GM19455 (cell line): ENCODE results near the gene VPS13C.
A peak's percentile ranks its signal among the peaks of the same experiment; 100 is the strongest.

Source experiments
- ATAC-seq: cut with Tn5 transposase; IDR thresholded peaks from one replicate; pipeline ENCODE4 v1.9.1; 2021; ENCODE audit not compliant: unreplicated experiment

Gene VPS13C

DNA sequence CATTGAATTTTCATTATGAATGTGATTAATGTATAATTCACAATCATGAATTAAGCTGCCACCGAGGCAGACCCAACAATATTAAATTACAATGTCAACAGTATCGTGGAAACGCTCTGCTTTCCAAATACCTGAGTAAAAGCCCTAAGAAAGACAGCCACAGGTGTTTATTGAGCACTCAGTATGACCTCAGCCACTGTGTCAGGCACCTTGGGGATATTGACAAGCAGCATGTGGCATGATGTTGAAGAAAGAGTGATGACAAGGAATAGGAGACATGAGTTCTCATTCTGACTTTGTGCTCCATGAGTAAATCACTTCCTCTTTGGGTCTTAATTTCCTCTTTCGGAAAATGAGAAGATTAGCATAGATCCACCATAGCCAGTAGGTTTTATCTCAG, 19.3 kb upstream of the VPS13C start:
- no peak for ATAC-seq

DNA sequence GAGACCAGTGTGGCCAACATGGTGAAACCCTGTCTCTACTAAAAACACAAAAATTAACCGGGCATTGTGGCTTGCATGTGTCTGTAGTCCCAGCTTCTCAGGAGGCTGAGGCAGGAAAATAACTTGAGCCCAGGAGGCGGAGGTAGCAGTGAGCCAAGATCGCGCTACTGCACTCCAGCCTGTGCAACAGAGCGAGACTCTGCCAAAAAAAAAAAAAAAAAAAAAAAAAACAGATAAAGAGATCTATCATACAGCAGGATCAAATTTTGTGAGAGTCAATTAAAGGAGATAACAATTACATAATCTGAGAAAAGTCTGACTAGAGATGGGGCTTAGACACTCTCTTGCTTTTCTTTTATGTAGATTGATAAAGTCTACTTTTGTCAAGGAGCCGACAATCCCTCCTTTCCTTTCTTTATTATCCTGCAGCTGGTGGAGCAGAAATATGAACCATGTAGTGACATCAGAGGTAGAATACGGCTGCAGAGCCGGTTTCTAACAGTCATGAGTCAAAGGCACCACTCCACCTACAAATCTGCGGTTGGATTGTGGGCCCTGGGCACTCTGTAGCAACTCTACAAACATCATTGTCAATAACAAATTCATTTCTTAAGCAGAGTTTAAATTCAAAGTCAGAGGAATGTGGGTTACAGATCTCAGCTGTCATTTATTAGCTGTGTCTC, 15.5 kb upstream of the VPS13C start:
- ATAC-seq, result no peak

DNA sequence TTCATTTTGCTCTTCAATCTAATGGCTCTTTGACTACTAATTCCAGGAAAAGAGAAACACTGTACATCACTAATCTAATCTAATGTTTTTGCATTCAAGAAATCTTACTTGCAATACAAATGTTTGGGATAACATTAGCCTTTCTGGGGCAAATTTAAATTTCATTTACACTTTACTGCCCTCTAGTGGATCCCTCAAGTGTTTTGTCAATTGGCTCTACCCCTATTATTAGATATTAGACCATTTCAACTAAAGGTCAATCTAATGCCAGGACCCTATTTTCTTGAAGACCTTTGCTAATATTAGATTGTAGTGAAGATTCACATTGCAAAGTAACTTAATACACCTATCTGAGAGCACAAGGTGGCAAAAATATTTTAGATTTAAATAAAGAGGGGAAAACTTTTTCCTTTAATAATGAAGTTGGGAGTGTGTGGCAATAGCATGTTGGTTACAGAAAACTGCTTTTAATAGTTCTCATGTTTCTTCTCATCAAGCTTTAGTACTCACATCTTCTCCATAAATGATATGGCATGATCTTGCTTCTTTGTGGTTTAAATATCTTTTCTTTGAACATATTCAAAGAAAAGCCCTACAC, 11.6 kb upstream of the VPS13C start:
- ATAC-seq, result no peak

DNA sequence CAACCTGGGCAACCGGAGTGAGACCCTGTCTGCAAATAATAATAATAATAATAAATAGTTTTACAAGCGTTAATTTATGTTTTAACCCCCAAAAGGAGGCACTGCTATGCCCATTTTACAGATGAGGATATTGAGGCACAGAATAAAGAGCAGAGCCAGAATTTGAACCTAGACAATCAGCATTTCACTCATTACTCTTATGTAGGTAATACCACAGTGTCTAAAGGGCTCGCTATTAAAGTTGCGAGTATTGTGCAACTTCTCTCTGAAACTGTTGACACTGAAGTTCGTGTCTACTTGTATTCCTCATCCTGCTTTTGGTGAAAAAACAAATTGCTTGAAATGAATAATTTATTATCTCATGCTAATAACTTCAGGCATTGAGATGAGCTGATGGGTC, 9.3 kb upstream of the VPS13C start:
- ATAC-seq, result no peak

DNA sequence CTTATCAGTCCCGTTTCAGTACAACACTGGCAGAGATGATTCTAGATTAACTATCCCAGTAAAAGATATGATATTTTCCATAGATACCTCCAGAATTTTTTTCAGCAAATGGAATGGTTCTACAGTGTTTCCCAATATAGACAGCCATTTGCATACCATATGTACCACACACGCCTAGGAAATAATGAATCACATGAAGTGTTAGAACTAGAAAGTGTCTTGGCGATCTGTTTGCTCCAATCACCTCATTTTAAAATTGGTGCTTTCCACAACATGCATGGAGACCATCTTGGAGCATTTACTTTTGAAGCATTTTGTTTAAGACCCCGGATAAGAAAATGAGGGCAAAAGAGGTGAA, 8.5 kb upstream of the VPS13C start:
- no peak for ATAC-seq

DNA sequence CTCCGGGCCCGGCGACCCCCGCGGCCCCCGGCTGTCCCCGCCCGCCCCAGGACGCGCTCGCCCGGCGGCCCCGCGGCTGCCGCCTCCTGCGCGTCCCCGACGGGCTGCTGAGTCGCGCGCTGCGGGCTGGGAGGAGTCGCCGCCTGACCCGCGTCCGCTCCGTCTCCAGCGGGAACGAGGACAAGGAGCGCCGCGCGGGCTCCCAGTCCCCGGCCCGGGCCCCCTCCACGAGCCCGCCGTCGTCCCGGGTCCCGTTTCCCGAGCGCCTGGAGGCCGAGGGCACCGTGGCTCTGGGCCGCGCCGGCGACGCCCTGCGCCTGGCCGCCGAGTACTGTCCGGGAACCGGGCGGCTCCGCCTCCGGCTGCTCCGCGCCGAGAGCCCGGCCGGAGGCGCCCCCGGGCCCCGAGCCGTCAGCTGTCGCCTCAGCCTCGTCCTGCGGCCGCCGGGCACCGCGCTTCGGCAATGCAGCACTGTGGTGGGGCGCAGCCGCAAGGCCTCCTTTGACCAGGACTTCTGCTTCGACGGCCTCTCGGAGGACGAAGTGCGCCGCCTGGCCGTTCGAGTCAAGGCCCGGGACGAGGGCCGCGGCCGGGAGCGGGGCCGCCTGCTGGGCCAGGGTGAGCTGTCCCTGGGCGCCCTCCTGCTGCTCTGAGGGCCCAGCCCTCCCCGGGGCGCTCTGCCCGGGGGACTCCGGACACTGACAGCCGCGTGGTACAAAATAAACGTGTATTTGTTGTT, 8.0 kb upstream of the VPS13C start:
- peak; percentile 48 for ATAC-seq

DNA sequence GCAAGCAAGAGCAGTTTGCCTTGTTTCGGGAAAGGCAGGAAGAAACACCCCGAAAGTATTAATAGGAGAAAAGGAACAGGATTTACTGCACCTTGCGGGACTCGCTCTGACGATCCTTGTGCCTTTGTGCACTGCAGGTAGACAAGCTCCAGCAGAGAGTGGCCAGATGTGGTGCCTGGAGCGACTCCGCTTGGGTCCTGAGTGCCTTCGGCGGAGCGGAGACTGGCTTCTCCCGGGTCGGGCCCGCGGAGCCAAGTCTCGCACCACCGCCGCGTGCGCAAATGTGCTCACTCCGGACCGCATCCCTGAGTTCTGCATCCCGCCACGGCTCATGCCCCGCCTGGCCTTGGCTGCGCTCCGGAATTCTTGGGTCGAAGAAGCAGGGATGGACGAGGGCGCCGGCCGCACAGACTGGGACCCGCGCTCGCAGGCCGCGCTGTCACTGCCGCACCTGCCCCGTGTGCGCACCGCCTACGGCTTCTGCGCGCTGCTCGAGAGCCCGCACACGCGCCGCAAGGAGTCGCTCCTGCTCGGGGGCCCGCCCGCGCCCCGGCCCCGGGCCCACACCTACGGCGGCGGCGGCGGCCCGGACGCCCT, 7.3 kb upstream of the VPS13C start:
- ATAC-seq, result peak; percentile 40

DNA sequence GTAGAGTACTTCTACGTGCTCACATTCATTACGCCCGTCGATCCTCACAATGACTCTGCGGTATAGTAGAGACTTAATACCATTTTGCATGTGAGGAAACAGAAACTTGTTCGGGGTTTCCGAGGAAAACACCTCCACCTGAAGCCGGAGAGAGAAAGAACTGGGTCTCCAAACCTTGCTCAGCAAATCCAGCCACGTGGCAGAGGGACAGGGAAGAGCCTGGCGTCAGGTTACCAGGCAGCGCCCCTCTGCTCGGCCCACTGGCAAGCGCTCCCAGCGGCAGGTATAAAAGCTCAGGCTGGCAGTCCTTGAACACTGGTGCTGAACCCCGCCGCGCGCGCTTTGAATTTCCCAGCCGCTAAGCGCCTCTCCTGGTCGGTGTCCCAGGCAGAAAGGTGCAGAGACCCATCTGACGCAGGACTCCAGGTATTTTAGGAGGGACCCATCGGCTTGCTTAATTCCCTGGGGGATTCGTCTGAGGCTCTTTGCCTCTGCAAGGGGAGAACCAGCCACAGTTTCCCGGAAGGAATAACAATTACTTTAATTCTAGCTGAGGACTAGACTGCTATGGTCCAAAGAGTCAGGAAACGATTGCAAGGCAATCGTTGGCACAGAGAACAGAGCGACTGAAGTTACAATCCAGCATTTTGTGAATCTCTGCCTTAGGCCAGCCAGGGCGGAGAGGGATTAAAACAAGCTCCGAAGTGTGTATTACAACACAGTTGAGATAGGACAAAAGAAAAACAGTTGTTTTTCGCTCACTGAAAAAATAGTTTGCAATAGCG, 6.6 kb upstream of the VPS13C start, which contains the start of gene C2CD4A:
TSS of gene C2CD4A (plus strand) at position 315 of the 785 bp plus-strand sequence. CDS start 637 bp downstream, outside the sequence.
- no peak for ATAC-seq

DNA sequence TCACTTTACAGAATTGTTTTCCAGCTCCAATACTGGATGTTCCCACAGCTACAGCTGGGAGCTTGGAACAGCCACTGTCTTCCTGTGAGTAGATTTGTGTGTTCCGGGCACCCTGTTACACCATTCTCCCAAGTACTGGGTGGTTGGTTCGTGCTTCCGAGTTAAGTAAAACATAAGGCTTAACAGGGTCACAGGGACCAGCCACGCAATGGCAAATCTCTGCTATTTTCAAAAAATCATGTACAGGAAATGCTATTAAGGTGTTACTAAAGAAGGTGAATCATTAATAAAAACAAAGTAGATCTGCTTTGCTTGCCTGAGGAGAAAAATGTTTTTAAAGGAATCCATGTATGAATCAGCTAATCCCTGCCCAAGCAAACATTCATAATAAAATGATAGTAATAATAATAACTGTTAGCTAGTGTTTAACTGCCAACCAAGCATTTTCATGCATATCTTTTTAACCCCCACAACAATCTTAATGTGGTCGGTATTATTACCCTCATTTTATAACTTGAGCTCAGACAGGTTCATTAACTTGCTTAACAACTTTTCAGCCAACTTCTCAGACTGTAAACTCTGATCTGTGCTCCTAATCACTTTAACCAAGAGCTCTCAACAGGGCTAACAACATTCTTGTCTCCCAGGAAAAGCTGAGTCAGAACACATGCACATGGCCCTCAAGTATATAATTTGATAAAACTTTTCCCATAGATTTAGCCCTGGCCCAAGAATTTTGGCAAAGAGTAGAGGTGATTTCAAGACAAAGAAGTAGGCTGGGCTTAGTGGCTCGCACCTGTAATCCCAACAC, 3.8 kb upstream of the VPS13C start:
- ATAC-seq, result no peak

DNA sequence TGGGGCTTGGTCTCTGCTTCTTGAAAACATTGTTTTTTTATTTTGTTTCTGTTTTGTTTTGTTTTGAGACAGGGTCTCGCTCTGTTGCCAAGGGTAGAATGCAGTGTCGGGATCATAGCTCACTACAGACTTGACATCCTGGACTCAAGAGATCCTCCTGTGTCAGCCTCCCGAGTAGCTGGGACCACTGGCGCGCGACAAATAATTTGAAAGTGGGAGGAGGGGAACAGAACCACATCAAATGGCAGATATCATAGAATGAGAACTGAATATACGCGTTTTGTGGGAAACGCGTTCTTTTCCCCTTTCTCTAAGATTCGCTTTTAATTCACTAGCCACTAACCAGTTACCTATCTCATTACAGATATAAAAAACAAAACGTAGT, 641 bp upstream of the VPS13C start:
- no peak for ATAC-seq

DNA sequence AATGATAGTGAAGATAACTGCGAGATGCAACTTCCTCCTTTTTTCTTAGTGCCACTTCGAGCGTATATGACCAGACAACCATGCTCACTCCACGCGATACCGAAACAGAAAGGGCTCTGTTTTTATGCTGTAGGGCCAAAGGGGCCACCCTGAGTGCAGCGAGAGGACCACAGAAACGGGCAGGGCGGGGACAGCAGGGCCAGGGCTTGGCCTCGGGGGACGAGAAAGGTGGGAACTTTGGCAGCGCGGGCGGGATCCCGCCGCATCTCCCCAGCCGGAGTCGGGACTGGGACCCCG, 483 bp downstream of the VPS13C start:
- peak; percentile 86 for ATAC-seq

DNA sequence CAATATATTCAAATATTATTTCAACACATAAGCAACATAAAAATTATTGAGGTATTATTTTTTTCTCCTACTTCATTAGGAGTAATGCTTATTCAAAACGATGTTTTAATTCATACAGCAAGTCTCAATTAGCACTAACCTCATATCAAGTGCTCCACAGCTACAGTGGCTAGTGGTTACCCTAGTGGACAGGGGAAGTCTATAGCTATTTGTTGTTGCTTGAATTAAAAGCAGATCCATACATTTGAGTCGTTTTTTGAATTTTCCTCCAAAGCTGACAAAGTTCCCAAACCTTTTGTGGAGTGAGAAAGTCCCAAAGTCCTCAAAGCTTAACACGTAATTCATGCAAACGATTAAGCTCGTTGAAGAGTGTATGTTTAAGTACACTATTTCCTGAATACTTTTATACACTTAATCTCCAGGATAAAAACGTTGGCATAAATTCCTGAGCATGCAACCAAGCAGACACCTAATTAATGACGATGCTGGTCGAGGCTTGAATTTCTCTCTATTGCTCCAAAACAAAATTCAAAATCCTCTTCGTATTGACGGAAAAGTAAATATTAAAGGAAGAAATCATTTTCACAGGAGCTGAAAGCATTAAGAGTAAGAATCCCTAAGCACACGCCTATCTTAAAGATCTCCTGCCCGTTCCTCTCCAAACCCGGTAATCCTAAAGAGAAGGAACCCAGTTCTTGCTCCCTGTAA, 985 bp downstream of the VPS13C start:
- ATAC-seq, result no peak

DNA sequence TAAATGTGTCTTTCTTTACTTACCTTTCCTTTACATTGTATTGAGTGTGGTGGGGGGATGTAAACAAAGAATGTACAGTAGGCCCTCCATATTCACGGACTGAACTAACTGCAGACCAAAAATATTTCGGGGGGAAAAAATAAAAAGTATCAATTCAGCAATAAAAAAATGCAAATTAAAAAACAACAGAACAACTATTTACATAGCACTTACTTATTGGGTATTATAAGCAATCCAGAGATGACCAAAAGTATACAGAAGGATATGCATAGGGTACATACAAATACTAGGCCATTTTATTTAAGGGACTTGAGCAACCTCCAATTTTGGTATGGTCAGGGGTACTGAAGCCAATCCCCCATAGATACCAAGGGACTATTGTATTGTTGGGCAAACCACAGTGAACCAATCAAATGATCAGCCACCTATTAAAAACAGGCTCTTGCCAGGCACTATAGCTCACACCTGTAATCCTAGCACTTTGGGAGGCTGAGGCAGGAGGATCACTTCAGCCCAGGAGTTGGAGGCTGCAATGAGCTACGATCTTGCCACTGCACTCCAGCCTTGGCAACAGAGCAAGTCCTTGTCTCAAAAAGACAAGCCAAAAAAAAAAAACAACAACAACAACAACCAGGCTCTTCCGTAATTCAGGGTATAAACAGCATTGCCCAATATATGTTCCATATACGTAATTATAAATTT, 1.8 kb downstream of the VPS13C start:
- ATAC-seq, result no peak

DNA sequence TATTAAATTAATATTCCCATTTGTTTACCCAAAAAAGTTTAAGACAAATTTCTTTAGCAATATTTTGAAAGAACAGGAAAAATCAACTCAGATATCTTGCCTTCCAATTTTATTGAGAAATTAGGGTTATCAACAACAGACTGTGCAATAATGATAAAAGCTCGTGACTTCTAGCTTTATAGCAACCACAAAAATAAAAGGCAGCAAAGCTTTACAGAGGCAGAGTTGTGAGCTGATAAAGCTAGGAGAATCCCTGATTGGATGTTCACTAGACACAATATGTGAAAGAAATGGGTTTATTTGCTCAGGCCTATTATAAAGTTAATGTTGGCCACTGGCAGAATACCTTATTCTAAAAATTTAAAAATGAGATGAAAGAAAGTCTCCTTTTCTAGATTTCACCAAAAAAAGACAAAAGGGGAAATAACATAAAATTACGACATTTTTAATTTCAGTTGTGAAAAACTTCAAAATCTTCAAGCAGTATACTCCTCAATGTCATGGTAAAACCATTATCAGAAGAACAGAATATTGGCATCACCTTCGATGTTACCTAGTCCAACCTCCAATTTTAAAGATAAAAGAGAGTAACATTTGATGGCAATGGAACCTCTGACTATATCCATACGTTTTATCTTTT, 2.8 kb downstream of the VPS13C start:
- ATAC-seq, result no peak

DNA sequence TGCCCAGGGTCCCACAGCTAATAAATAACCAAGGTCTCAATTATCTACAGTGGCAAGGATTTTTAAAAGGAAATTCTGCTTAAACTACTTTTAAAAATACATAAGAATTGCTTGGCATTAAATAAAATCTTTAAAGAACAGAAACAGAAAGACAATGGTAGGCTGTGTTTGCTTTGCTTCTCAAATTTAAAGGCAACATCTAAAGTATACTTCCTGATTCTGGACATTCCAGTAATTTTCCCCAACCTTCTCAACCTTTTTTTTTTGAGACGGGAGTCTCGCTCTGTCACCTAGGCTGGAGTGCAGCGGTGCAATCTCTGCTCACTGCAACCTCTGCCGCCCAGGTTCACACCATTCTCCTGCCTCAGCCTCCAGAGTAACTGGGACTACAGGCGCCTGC, 5.3 kb downstream of the VPS13C start:
- no peak for ATAC-seq

DNA sequence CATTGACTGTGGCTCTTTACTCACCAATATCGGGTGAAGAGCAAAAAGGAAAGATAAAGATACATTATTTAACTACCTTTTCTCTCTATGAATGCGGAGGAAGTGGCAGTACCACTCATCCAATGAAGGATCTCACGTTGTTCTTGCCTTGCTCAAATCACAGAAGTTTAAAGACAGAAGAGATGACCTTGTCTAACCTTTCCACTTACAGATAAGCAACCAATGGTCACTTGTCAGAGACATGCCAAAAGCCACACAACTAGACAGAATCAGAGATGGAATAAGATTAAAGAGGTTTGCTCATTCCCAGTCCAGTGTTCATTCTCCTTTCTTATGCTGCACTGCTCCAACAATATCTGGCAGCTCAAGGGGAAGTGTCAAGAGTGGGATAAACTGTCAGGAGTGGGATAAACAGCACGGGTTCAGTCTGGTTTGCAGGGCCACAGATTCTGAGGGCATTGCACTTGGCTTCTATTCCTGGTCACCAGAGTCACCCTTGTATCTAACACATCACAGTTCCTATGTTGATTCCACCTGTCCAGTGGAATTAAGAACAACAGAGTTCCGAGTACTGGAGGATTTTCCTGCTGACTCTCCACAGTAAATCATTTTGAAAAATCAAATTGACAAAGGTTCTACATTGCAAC, 6.7 kb downstream of the VPS13C start:
- no peak for ATAC-seq

DNA sequence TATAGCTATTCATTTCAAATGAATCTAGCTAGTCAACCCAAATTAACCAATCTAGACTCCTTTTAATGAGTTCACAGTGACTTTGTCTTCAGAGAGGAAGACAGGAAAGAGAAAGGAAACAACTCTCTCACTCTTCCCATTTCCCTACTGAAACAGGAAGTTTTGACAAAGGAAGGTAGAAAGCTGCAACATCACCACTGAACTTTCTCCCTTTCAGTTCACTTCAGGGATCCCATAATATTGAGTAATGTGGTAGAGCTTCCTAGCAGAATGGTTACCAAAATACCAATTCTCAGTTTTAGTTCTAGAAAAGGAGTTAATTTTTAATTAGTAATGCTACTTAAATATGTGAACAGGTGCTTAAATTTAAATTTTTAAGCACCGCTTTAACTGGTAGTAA, 7.5 kb downstream of the VPS13C start:
- ATAC-seq, result no peak

DNA sequence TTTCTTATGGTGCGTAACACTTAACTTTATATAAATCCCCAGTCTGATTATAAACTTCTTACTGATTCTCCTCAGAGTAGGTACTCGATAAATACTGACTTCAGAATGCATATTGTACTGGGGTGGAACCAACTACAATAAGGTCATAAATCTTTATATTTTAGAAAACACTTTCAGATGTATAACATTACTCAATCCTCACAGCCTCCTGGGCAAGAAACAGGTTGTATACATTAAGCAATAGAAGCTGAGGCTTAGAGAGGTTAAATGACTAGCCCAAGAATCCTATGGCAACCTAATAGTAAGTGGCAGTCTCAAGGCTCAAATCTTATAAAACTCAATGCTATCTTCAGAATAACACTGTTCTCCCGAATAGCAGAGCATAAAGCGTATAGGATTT, 9.1 kb downstream of the VPS13C start:
- ATAC-seq, result no peak
